ENCODE results near the gene AACS. TPM values are rescaled to one million over a fixed set of nuclear protein-coding genes. Genes with fewer than 3 reads are reported as not detected.

The AACS gene
- total RNA-seq, 1 donor from 2014 or later, result 32.5 TPM

DNA sequence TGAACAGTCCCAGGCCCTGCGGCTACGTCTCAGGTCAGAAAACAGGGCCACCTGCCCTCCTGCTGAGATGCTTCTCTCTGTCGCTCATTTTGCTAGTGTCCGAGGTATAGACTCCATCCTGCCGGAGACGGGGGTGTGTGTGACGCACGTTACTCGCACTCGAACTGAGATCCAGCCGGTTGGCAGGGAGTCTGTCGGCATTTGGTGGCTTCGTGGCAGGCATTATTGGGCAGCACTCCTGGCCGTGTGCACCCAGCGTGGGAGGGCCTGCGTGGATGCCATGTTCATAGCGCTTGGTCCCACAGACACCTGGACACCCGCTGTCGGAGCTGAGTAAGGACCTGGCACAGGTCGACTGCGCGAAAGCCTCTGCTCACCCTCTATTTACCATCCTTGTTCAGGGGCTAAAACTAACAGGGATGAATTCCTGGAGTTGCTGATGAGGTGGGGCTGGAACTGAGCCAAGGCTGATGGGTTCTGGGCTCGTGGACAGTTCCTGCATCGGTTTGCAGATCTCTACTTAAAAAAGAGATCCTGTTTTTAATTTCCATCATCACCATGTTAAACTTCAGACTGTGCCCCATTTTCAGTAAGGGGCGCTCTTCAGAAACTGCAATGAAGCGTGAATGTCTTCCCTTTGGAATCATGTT lies 28.6 kb downstream of the AACS start:
- Histone ChIP-seq H3K36me3 (ENCODE audit: control insufficient read depth, insufficient read depth, low read length) (peaks cover 7% of the 10 kb centered on the region), H3K27me3 (ENCODE audit: control insufficient read depth, insufficient read depth, low read length) (no peaks in the 10 kb centered on the region), H3K4me3 (ENCODE audit: low read depth, low read length) (no peak overlapping the region)
- no peak for DNase-seq (ENCODE audit: low read depth)
- TF ChIP-seq, protein P1, sequence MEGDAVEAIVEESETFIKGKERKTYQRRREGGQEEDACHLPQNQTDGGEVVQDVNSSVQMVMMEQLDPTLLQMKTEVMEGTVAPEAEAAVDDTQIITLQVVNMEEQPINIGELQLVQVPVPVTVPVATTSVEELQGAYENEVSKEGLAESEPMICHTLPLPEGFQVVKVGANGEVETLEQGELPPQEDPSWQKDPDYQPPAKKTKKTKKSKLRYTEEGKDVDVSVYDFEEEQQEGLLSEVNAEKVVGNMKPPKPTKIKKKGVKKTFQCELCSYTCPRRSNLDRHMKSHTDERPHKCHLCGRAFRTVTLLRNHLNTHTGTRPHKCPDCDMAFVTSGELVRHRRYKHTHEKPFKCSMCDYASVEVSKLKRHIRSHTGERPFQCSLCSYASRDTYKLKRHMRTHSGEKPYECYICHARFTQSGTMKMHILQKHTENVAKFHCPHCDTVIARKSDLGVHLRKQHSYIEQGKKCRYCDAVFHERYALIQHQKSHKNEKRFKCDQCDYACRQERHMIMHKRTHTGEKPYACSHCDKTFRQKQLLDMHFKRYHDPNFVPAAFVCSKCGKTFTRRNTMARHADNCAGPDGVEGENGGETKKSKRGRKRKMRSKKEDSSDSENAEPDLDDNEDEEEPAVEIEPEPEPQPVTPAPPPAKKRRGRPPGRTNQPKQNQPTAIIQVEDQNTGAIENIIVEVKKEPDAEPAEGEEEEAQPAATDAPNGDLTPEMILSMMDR (IDR thresholded peaks at IDR 0.05; ENCODE audit: insufficient read depth, low read length, poor library complexity, severe bottlenecking), result no peak

DNA sequence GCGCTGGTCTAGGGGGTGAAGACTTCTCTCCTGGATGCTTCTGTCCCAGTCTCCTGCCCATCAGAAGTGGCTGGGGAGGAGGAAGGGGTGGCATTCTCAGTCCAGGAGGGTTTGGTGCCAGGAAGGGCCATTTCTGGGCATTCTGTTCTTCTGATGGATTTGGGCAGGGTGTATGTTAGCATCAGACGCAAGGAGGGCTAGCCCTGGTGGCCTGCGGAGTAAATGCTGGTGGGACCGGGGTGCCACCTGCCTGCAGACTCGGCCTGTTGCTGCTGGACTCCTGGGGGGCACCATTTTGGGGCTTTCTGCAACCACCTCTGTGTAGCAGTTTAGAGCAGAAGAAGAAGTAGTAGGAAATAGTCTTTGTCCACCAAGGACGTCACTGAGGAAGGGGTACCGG lies 31.7 kb downstream of the AACS start:
- peaks cover 5% of the 10 kb centered on the region for H3K36me3 ChIP-seq (ENCODE audit: control insufficient read depth, insufficient read depth, low read length)
- TF ChIP-seq, protein P1 (IDR thresholded peaks at IDR 0.05; ENCODE audit: insufficient read depth, low read length, poor library complexity, severe bottlenecking), result no peak
- H3K4me3 ChIP-seq (ENCODE audit: low read depth, low read length), result no peak overlapping the region
- no peak for DNase-seq (ENCODE audit: low read depth)
- H3K27me3 ChIP-seq (ENCODE audit: control insufficient read depth, insufficient read depth, low read length), result no peaks in the 10 kb centered on the region

DNA sequence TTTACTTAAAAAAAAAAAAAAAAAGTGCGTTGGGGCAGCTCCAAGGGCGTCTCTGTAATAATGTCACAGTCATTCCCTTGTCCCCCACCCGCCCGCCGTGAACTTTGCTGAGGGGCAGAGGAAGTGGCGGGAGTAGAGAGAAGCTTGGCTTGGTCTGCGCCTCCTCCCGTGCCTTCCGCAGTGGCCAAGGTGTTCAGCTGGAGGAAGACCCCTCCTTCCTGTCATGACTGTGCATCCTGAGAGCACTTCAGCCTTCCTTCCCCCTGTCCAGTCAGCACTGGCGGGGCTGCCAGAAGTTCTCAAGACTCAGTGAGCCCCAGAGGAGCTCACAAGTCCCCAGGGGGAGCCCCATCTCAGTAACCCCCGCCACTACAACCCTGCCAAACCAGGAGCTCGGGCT lies 32.2 kb downstream of the AACS start:
- Histone ChIP-seq H3K36me3 (ENCODE audit: control insufficient read depth, insufficient read depth, low read length) (peaks cover 5% of the 10 kb centered on the region), H3K27me3 (ENCODE audit: control insufficient read depth, insufficient read depth, low read length) (no peaks in the 10 kb centered on the region), H3K4me3 (ENCODE audit: low read depth, low read length) (no peak overlapping the region)
- no peak for DNase-seq (ENCODE audit: low read depth)
- TF ChIP-seq, protein P1 (IDR thresholded peaks at IDR 0.05; ENCODE audit: insufficient read depth, low read length, poor library complexity, severe bottlenecking), result no peak

DNA sequence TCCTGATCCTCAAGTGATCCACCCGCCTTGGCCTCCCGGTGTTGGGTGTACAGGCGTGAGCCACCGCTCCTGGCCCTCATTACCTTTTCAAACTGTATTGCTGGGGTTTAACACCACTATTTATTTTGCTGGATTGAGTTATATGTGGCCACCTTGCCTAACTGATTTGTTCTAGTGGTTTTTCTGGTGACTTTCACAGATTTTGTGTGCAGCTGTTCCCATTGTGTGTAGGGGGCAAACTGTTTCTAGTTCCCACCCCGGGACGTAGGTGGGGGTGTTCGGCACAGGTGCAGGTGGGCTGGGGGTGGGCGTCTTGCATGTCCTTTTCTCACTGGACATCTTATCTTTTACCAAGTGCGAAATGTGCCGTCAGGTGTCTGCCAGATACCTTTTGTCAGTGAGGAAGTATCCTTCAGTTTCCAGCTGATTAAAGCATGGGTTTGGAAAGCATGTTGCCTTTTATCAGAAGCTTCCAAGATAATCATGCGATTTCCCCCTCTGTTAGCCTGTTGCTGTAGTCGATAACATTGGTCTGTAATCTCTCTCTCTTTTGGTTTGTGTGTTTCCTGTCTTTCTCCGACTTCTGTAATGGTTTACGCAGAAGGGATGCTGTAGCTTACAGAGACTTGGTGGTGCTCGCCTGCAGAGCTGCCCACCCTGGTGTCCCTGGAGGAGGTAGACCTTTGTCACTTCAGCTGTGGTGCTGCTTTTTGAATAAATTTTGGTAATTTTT lies 33.6 kb downstream of the AACS start:
- Histone ChIP-seq H3K4me3 (ENCODE audit: low read depth, low read length) (no peak overlapping the region), H3K36me3 (ENCODE audit: control insufficient read depth, insufficient read depth, low read length) (peaks cover 6% of the 10 kb centered on the region), H3K27me3 (ENCODE audit: control insufficient read depth, insufficient read depth, low read length) (no peaks in the 10 kb centered on the region)
- DNase-seq (ENCODE audit: low read depth), result no peak
- TF ChIP-seq, protein P1 (IDR thresholded peaks at IDR 0.05; ENCODE audit: insufficient read depth, low read length, poor library complexity, severe bottlenecking), result no peak

DNA sequence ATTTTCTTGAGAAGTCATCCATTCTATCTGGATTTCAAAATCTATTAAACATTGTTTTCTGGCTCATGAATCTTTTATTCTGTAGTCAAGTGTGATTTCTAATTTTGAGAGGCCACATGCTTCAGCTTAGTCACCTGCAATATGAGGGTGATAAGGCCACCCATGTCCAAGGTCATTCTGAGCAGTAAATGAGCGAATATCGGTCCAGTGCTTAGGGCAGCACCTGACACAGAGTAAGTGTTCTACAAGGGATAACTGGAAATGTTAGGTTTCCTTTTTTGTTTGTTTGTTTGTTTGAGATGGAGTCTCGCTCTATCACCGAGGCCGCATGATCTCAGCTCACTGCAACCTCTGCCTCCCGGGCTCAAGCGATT lies 34.2 kb downstream of the AACS start:
- DNase-seq (ENCODE audit: low read depth), result no peak
- Histone ChIP-seq H3K27me3 (ENCODE audit: control insufficient read depth, insufficient read depth, low read length) (no peaks in the 10 kb centered on the region), H3K4me3 (ENCODE audit: low read depth, low read length) (no peak overlapping the region), H3K36me3 (ENCODE audit: control insufficient read depth, insufficient read depth, low read length) (peaks cover 6% of the 10 kb centered on the region)
- TF ChIP-seq, protein P1 (IDR thresholded peaks at IDR 0.05; ENCODE audit: insufficient read depth, low read length, poor library complexity, severe bottlenecking), result no peak
